Measurements from ENCODE around the gene PSD2. TPM values are rescaled to one million over a fixed set of nuclear protein-coding genes. Genes with fewer than 3 reads are reported as not detected.

Gene PSD2
- total RNA-seq, 1 donor from 2014 or later: 0.15 TPM

DNA sequence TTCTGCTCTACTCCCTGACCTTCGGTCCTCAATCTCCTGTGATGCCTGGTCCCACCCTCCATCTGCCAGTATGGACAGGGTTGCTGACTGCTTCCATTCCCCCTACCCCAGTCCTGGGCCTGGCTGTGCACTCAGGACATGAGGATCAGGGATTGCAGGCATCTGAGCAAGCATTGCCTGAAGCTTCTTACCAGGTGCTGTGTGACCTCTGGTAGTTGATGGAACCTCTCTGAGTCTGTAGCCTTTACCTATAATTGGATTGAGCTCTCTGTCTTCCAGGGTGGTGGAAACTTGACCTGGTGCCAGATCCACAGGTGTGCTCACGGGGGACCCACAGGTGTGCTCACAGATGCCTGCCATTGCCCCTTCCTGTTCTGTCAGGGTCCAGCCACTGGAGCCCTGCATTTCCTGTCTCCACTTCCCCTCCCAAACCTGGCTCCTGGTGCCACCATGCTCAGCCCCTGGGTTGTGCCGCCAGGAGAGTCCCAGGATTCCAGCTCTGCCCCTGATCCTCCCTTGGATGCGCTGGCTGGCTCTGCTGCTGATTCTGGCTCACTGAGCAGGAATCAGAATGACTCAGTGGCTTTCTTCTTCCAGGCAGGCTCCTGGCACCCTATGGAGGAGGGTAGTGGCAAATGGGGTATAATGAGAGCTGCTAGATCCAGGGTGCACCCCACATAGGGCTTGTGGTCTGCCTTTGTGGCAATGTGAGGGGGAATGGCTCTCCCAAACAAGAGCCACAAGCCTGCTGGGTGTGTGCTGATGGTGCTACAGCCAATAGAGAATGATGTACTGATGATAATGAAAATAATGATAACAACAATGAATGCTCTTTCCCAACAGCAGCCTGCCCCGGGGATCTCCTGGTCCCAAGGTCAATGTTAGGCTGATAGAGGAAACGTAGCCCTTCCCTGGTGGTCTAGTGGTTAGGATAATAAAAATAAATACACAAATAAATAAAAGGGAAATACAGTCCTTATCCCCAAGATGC, 35.2 kb upstream of the PSD2 start:
- Mint-ChIP-seq H3K4me3 (ENCODE audit: unreplicated experiment) (no peak overlapping the region), H3K27ac (ENCODE audit: unreplicated experiment) (no peak overlapping the region), H3K4me1 (ENCODE audit: unreplicated experiment) (peaks cover 34% of the 10 kb centered on the region), H3K27me3 (ENCODE audit: unreplicated experiment) (peaks cover 30% of the 10 kb centered on the region), H3K9me3 (ENCODE audit: unreplicated experiment) (no peaks in the 10 kb centered on the region), H3K36me3 (ENCODE audit: low read depth, unreplicated experiment) (peaks cover 2% of the 10 kb centered on the region)
- no peak for DNase-seq (ENCODE audit: low spot score)
- TF ChIP-seq, protein P1, sequence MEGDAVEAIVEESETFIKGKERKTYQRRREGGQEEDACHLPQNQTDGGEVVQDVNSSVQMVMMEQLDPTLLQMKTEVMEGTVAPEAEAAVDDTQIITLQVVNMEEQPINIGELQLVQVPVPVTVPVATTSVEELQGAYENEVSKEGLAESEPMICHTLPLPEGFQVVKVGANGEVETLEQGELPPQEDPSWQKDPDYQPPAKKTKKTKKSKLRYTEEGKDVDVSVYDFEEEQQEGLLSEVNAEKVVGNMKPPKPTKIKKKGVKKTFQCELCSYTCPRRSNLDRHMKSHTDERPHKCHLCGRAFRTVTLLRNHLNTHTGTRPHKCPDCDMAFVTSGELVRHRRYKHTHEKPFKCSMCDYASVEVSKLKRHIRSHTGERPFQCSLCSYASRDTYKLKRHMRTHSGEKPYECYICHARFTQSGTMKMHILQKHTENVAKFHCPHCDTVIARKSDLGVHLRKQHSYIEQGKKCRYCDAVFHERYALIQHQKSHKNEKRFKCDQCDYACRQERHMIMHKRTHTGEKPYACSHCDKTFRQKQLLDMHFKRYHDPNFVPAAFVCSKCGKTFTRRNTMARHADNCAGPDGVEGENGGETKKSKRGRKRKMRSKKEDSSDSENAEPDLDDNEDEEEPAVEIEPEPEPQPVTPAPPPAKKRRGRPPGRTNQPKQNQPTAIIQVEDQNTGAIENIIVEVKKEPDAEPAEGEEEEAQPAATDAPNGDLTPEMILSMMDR (IDR thresholded peaks at IDR 0.05; ENCODE audit: unreplicated experiment): no peak

DNA sequence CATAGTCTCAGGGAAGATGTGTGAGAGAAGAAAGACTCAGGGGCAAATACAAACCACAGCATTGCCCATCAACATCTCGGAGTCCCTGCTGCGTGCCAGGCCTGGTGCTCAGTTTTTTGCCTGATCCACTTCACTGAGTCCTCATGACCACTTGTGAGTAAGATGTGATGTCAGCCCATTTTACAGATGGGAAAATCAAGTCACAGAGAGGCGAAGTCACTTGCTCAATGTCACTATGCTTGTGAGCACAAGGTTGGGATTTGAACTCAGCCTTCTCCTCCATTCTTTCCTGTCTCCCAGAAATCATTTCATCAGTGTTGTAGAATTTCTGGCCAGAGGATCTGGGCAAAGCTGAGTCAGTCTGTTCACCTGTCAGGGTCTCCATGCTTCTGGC, 34.6 kb upstream of the PSD2 start:
- TF ChIP-seq, protein P1 (IDR thresholded peaks at IDR 0.05; ENCODE audit: unreplicated experiment): no peak
- no peaks in the 10 kb centered on the region for H3K9me3 Mint-ChIP-seq (ENCODE audit: unreplicated experiment)
- DNase-seq (ENCODE audit: low spot score): no peak
- H3K27me3 Mint-ChIP-seq (ENCODE audit: unreplicated experiment): peaks cover 29% of the 10 kb centered on the region
- peaks cover 2% of the 10 kb centered on the region for H3K36me3 Mint-ChIP-seq (ENCODE audit: low read depth, unreplicated experiment)
- no peak overlapping the region for H3K27ac Mint-ChIP-seq (ENCODE audit: unreplicated experiment)
- H3K4me3 Mint-ChIP-seq (ENCODE audit: unreplicated experiment): no peak overlapping the region
- H3K4me1 Mint-ChIP-seq (ENCODE audit: unreplicated experiment): peaks cover 34% of the 10 kb centered on the region

DNA sequence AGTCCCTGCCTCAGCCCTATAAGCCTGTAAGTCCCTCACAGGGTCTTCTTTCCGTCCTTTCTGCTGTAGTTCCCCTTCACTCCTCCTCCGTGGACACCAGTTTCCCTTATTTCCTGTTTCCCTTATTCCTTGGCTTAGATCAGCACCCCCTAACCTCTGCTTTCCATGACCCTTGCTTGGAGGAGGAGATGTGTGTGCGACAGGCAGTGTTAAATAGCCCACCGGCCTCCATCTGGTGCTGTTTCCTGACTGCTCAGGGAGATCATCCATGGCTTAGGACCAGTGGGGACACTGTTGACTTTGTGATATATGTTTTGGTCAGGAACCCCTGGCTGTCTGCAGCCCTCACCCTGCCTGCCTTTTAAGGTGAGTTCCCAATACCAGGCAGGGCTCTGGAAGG, 34.1 kb upstream of the PSD2 start:
- H3K4me1 Mint-ChIP-seq (ENCODE audit: unreplicated experiment): peaks cover 37% of the 10 kb centered on the region
- no peak overlapping the region for H3K4me3 Mint-ChIP-seq (ENCODE audit: unreplicated experiment)
- H3K9me3 Mint-ChIP-seq (ENCODE audit: unreplicated experiment): no peaks in the 10 kb centered on the region
- H3K27ac Mint-ChIP-seq (ENCODE audit: unreplicated experiment): no peak overlapping the region
- peaks cover 26% of the 10 kb centered on the region for H3K27me3 Mint-ChIP-seq (ENCODE audit: unreplicated experiment)
- TF ChIP-seq, protein P1 (IDR thresholded peaks at IDR 0.05; ENCODE audit: unreplicated experiment): no peak
- H3K36me3 Mint-ChIP-seq (ENCODE audit: low read depth, unreplicated experiment): peaks cover 2% of the 10 kb centered on the region
- no peak for DNase-seq (ENCODE audit: low spot score)

DNA sequence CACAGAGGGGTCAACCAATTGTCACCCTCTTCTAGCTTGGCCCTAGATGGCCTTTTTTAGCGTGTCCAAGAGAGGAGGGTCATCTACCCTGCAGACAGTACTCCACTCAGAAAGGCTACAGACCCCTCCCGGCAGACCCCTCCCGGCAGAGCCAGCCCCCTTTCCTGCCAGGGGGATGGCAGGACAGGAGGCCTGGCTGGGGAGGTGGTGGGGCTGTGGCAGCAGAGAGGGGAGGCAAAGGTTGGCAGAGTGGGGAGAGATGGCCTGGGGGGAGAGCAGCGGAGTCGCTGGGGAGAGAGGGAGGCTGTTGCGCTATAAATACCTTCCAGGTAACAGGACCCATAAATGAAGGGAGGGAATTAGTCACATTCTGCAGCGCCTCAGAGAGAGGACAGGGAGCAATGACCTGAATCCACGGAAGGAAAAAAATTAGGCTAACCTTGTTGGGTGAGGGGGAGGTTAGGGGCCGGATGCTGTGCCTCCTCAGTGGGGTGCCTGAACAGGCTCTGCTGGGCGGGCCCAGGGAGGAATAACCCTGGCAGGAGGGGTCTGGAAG, 32.9 kb upstream of the PSD2 start:
- Mint-ChIP-seq H3K9me3 (ENCODE audit: unreplicated experiment) (no peaks in the 10 kb centered on the region), H3K27me3 (ENCODE audit: unreplicated experiment) (peaks cover 25% of the 10 kb centered on the region), H3K4me3 (ENCODE audit: unreplicated experiment) (no peak overlapping the region), H3K36me3 (ENCODE audit: low read depth, unreplicated experiment) (peaks cover 2% of the 10 kb centered on the region), H3K27ac (ENCODE audit: unreplicated experiment) (no peak overlapping the region), H3K4me1 (ENCODE audit: unreplicated experiment) (peaks cover 40% of the 10 kb centered on the region)
- no peak for DNase-seq (ENCODE audit: low spot score)
- TF ChIP-seq, protein P1 (IDR thresholded peaks at IDR 0.05; ENCODE audit: unreplicated experiment): no peak

Measured in endothelial cell (in vitro differentiated cells).